Endothelial cell of umbilical vein (primary cell): Measurements from ENCODE around the gene RNF10. TPM values are rescaled to one million over a fixed set of nuclear protein-coding genes. Genes with fewer than 3 reads are reported as not detected.

Source experiments
- BruUV-seq: library from RNA; stranded (reverse); fragments of 400-500 nt; replicated peaks from 2 replicates; lab custom pipeline; 2021; lab: Mats Ljungman, UMichigan
- CTCF ChIA-PET: fragments of 300-600, 350-600 bp; sonication (Branson Sonifier 250); formaldehyde crosslinking; loops from one replicate; lab custom pipeline; 2021; ENCODE audit warnings: antibody characterized with exemption, inconsistent platforms; lab: Charles Lee
- POLR2A ChIA-PET: fragments of 300-600, 350-600 bp; sonication (Branson Sonifier 250); formaldehyde crosslinking; loops from one replicate; lab custom pipeline; 2021; ENCODE audit warnings: antibody characterized with exemption, inconsistent platforms; lab: Charles Lee
- DNase-seq: peaks from one replicate; pipeline ENCODE4 v3.0.0-alpha.2; 2011; ENCODE audit warnings: low read depth, low spot score
- FAIRE-seq: peaks from 2 replicates; lab custom pipeline; 2011; peaks lifted over from hg19 to GRCh38; lab: Jason Lieb, UNC
- H2AFZ ChIP-seq: 2 replicates; pipeline ENCODE4 v1.6.0; 2012; ENCODE audit warnings: low read depth, low read length, control low read depth, inconsistent platforms
- H3K27ac ChIP-seq: 2 replicates; pipeline ENCODE4 v1.5.1; 2011; ENCODE audit warnings: low read depth, mild to moderate bottlenecking, control low read depth, low read length, moderate library complexity; ENCODE audit not compliant: insufficient read depth
- H3K27me3 ChIP-seq, 2 experiments: 2 replicates each; pipeline versions ENCODE4 v1.6.0 to v1.6.1; 2011; ENCODE audit warnings: low read length in 2 of 2, mixed read lengths in 1 of 2; ENCODE audit not compliant: control insufficient read depth in 2 of 2, insufficient read depth in 2 of 2
- H3K36me3 ChIP-seq, 2 experiments: 2 replicates in 1 of 2; 3 replicates in 1 of 2; pipeline ENCODE4 v1.5.1; 2011; ENCODE audit warnings: low read length in 2 of 2, mild to moderate bottlenecking in 1 of 2, moderate library complexity in 1 of 2; ENCODE audit not compliant: control insufficient read depth in 2 of 2, insufficient read depth in 2 of 2; ENCODE audit errors: extremely low read depth in 1 of 2
- H3K4me1 ChIP-seq: 3 replicates; pipeline ENCODE4 v1.5.1; 2011; ENCODE audit warnings: mild to moderate bottlenecking, low read length; ENCODE audit not compliant: control insufficient read depth, insufficient read depth; ENCODE audit errors: extremely low read depth
- H3K4me2 ChIP-seq: 2 replicates; pipeline ENCODE4 v1.6.1; 2011; ENCODE audit warnings: low read length, control low read depth, mixed read lengths; ENCODE audit not compliant: insufficient read depth
- H3K4me3 ChIP-seq, 3 experiments: fragments of 200-600 bp in 1 of 3; sonication (generic), shearing (Covaris generic) in 1 of 3; replicated peaks in 1 of 3; 2 replicates each; pipeline ENCODE4 v1.5.1; 2011 to 2016; ENCODE audit warnings: control low read depth in 3 of 3, low read length in 3 of 3, mild to moderate bottlenecking in 2 of 3, inconsistent platforms in 1 of 3, low read depth in 1 of 3, moderate library complexity in 1 of 3; ENCODE audit not compliant: insufficient read depth in 1 of 3
- H3K79me2 ChIP-seq: 2 replicates; pipeline ENCODE4 v1.6.0; 2012; ENCODE audit warnings: low read length, inconsistent platforms; ENCODE audit not compliant: control insufficient read depth, insufficient read depth
- H3K9ac ChIP-seq: replicated peaks from 2 replicates; pipeline ENCODE3; 2011; ENCODE audit warnings: low read length, control low read depth; ENCODE audit not compliant: insufficient read depth; ENCODE audit errors: extremely low read depth
- H3K9me1 ChIP-seq: replicated peaks from 3 replicates; pipeline ENCODE4 v1.6.0; 2011; ENCODE audit warnings: mild to moderate bottlenecking, low read length; ENCODE audit not compliant: control insufficient read depth, insufficient read depth; ENCODE audit errors: extremely low read depth
- H3K9me3 ChIP-seq: replicated peaks from 2 replicates; pipeline ENCODE4 v1.5.1; 2012; ENCODE audit warnings: low read length, inconsistent platforms; ENCODE audit not compliant: control insufficient read depth, insufficient read depth
- H4K20me1 ChIP-seq: replicated peaks from 2 replicates; pipeline ENCODE3; 2011; ENCODE audit warnings: mild to moderate bottlenecking, low read length; ENCODE audit not compliant: control insufficient read depth, insufficient read depth; ENCODE audit errors: extremely low read depth
- CTCF ChIP-seq, 2 donors: IDR thresholded peaks; 1 replicate in 1 of 2; 2 replicates in 1 of 2; pipeline ENCODE4 v1.5.1; 2011; ENCODE audit warnings: low read length in 2 of 2, mild to moderate bottlenecking in 2 of 2, moderate library complexity in 2 of 2, control low read depth in 1 of 2, inconsistent platforms in 1 of 2, low read depth in 1 of 2; ENCODE audit not compliant: insufficient read depth in 1 of 2; ENCODE audit errors: extremely low read depth in 1 of 2
- EZH2 ChIP-seq: IDR thresholded peaks from 2 replicates; pipeline ENCODE4 v1.6.1; 2012; ENCODE audit warnings: borderline replicate concordance, low read depth, mild to moderate bottlenecking, moderate library complexity, low read length, inconsistent platforms; ENCODE audit not compliant: severe bottlenecking
- MYC ChIP-seq: IDR thresholded peaks from one replicate; pipeline ENCODE4 v1.6.1; 2011; ENCODE audit warnings: mild to moderate bottlenecking, low read depth, low read length
- dilution Hi-C: fragments of 300-500 bp; cut with MboI; formaldehyde crosslinking; loops from one replicate; pipeline ENCODE4 v1.15.0; 2019; ENCODE audit warnings: low sequenced_read_pairs; ENCODE audit not compliant: extremely low pct_ligation_motif_present
- intact Hi-C: fragments of 100-400 bp; cut with micrococcal nuclease; formaldehyde crosslinking; loops from one replicate; pipeline ENCODE4 v1.10.0; 2022
- polyA plus RNA-seq, 4 experiments: library from polyadenylated mRNA; depleted of rRNA in 3 of 4; stranded (reverse) in 3 of 4; unstranded in 1 of 4; fragments of >200 nt; gene quantifications; 2 replicates each; pipeline versions ENCODE4 v1.2.1 to v1.2.3, GENCODE V29; 2011 to 2012; ENCODE audit warnings: missing spikeins in 1 of 4
- total RNA-seq: library from RNA; stranded (reverse); gene quantifications from 2 replicates; pipeline ENCODE4 v1.2.3, GENCODE V29; 2021

The RNF10 gene
- total and polyA plus RNA-seq, 2 donors (not counting 3 experiments of a cell fraction or from before 2014, with no cell fraction given) = 120 to 236 TPM

- CTCF ChIA-PET = no interaction called here
- no TSS peak for BruUV-seq
These were observed 1.4 kb upstream of the RNF10 start for GRCh38 chr12:120532701-120533238.

More at GRCh38 chr12:120532701-120533238, 1.4 kb upstream of the RNF10 start:
- no peak overlapping the region for H2AFZ ChIP-seq
- POLR2A ChIA-PET = no interaction called here
- H3K4me2 ChIP-seq = no peak overlapping the region
- dilution Hi-C loops (no loop called here), intact Hi-C loops (no loop called here)
- peaks cover 38% of the 10 kb centered on the region for H3K79me2 ChIP-seq
- no peaks in the 10 kb centered on the region for H3K9me1 ChIP-seq
- H3K9me3 ChIP-seq = no peaks in the 10 kb centered on the region
- H4K20me1 ChIP-seq = peaks cover 9% of the 10 kb centered on the region
- H3K4me1 ChIP-seq = peaks cover 34% of the 10 kb centered on the region
- H3K9ac ChIP-seq = no peak overlapping the region
- no peaks in the 10 kb centered on the region for H3K27me3 ChIP-seq
- DNase-seq (no peak), FAIRE-seq (no peak)
- no peak for TF ChIP-seq CTCF (IDR thresholded peaks at IDR 0.05; ENCODE audit: extremely low read depth in 1 of 2, insufficient read depth in 1 of 2, low read depth in 1 of 2, low read length in 2 of 2)
- TF ChIP-seq EZH2 = no peak
- no peak for TF ChIP-seq MYC
- H3K36me3 ChIP-seq = no peaks in the 10 kb centered on the region
- no peak overlapping the region for H3K4me3 ChIP-seq
- H3K27ac ChIP-seq = no peak overlapping the region
